BE2C (cell line): ENCODE data around the gene LILRA5.

Experiments used
- DNase-seq: peaks from one replicate; pipeline ENCODE4 v3.0.0-alpha.2; 2020
- H3K27me3 ChIP-seq: fragments of 250-450 bp; sonication (Bioruptor Pico); 2 replicates; pipeline ENCODE4 v1.5.1; 2020; ENCODE audit warnings: mild to moderate bottlenecking
- H3K36me3 ChIP-seq: fragments of 250-450 bp; sonication (Bioruptor Pico); 2 replicates; pipeline ENCODE4 v1.5.1; 2020; ENCODE audit warnings: mild to moderate bottlenecking
- H3K4me1 ChIP-seq: fragments of 250-450 bp; sonication (Bioruptor Pico); 2 replicates; pipeline ENCODE4 v1.5.1; 2020
- H3K4me3 ChIP-seq: 2 replicates; pipeline ENCODE4 v1.5.1; 2011; ENCODE audit warnings: low read depth, low read length
- H3K9me3 ChIP-seq: fragments of 250-450 bp; sonication (Bioruptor Pico); 2 replicates; pipeline ENCODE4 v1.5.1; 2020
- CTCF ChIP-seq: IDR thresholded peaks from 2 replicates; pipeline ENCODE4 v1.5.1; 2012; ENCODE audit warnings: mild to moderate bottlenecking, low read depth, low read length

Gene LILRA5

GRCh38 chr19:54354761-54355160, 41.8 kb upstream of the LILRA5 start:
- no peak for DNase-seq
- H3K4me3 ChIP-seq = no peak overlapping the region
- H3K36me3 ChIP-seq = no peaks in the 10 kb centered on the region
- peaks cover 30% of the 10 kb centered on the region for H3K27me3 ChIP-seq
- H3K9me3 ChIP-seq = no peaks in the 10 kb centered on the region; the same call in 1 of the 2 replicates
- no peaks in the 10 kb centered on the region for H3K4me1 ChIP-seq
- no peak for TF ChIP-seq CTCF

GRCh38 chr19:54352546-54352945, 39.6 kb upstream of the LILRA5 start:
- no peaks in the 10 kb centered on the region; the same call in 1 of the 2 replicates for H3K9me3 ChIP-seq
- no peaks in the 10 kb centered on the region for H3K36me3 ChIP-seq
- no peak for DNase-seq
- H3K4me1 ChIP-seq = no peaks in the 10 kb centered on the region
- peaks cover 30% of the 10 kb centered on the region for H3K27me3 ChIP-seq
- TF ChIP-seq CTCF = no peak
- H3K4me3 ChIP-seq = no peak overlapping the region

GRCh38 chr19:54352041-54352440, 39.1 kb upstream of the LILRA5 start:
- Histone ChIP-seq H3K27me3 (peaks cover 32% of the 10 kb centered on the region), H3K4me3 (no peak overlapping the region), H3K36me3 (no peaks in the 10 kb centered on the region), H3K4me1 (no peaks in the 10 kb centered on the region), H3K9me3 (no peaks in the 10 kb centered on the region; the same call in 1 of the 2 replicates)
- DNase-seq = no peak
- TF ChIP-seq CTCF = no peak

- DNase-seq = no peak
- no peaks in the 10 kb centered on the region; the same call in 1 of the 2 replicates for H3K9me3 ChIP-seq
- no peaks in the 10 kb centered on the region for H3K36me3 ChIP-seq
- H3K4me1 ChIP-seq = no peaks in the 10 kb centered on the region
- no peak overlapping the region for H3K4me3 ChIP-seq
- peaks cover 36% of the 10 kb centered on the region for H3K27me3 ChIP-seq
- no peak for TF ChIP-seq CTCF
These were observed 38.5 kb upstream of the LILRA5 start for GRCh38 chr19:54351474-54351873.

- no peak for TF ChIP-seq CTCF
- Histone ChIP-seq H3K4me3 (no peak overlapping the region), H3K4me1 (no peaks in the 10 kb centered on the region), H3K36me3 (no peaks in the 10 kb centered on the region), H3K9me3 (no peaks in the 10 kb centered on the region), H3K27me3 (peaks cover 30% of the 10 kb centered on the region)
- DNase-seq = no peak
These were observed 33.0 kb upstream of the LILRA5 start for GRCh38 chr19:54345938-54346386.

- Histone ChIP-seq H3K9me3 (no peaks in the 10 kb centered on the region), H3K36me3 (no peaks in the 10 kb centered on the region), H3K4me1 (no peaks in the 10 kb centered on the region), H3K4me3 (no peak overlapping the region), H3K27me3 (peaks cover 29% of the 10 kb centered on the region)
- DNase-seq = no peak
- no peak for TF ChIP-seq CTCF
These were observed 30.9 kb upstream of the LILRA5 start for GRCh38 chr19:54343868-54344267.
